Prostate gland (tissue), 2 donors: Measurements from ENCODE around the gene MPPED2. TPM values are rescaled to one million over a fixed set of nuclear protein-coding genes. Genes with fewer than 3 reads are reported as not detected.

Experiments used
- DNase-seq: peaks from one replicate; pipeline ENCODE4 v3.0.0-alpha.2; 2019; ENCODE audit warnings: low spot score
- H3K27ac ChIP-seq, 2 donors: fragments of 200-600 bp; sonication (generic); 2 replicates each; pipeline ENCODE4 v1.5.1; 2017 to 2019
- H3K27me3 ChIP-seq: fragments of 200-600 bp; sonication (generic); replicated peaks from 2 replicates; pipeline ENCODE4 v1.5.1; 2019; ENCODE audit not compliant: insufficient read depth
- H3K36me3 ChIP-seq, 2 donors: fragments of 200-600 bp; sonication (generic); 1 replicate in 1 of 2; 2 replicates in 1 of 2; pipeline versions ENCODE4 v1.5.1 to v1.8.1; 2017 to 2019
- H3K4me1 ChIP-seq: fragments of 200-600 bp; sonication (generic); replicated peaks from 2 replicates; pipeline ENCODE4 v1.5.1; 2019
- H3K4me3 ChIP-seq, 2 donors: fragments of 200-600 bp; sonication (generic); 2 replicates each; pipeline ENCODE4 v1.5.1; 2017 to 2019
- H3K9me3 ChIP-seq: fragments of 200-600 bp; sonication (generic); 2 replicates; pipeline ENCODE4 v1.5.1; 2017
- POLR2A ChIP-seq: fragments of 450-650 bp; IDR thresholded peaks from one replicate; pipeline ENCODE4 v1.6.1; 2016; ENCODE audit warnings: antibody characterized with exemption, mild to moderate bottlenecking
- POLR2AphosphoS5 ChIP-seq: sonication (generic); formaldehyde crosslinking; IDR thresholded peaks from one replicate; pipeline ENCODE4 v1.6.1; 2017; ENCODE audit warnings: antibody characterized with exemption
- WGBS: methylation state at CpG from one replicate; pipeline ENCODE4 v1.1.5; 2018; 5-methylcytosine and 5-hydroxymethylcytosine counted together
- intact Hi-C: fragments of 100-400 bp; cut with DNase I; formaldehyde crosslinking; loops from one replicate; pipeline ENCODE4 v1.14.2; 2022
- total RNA-seq, 2 donors: library from RNA; depleted of rRNA; stranded (reverse); fragments of >200 nt; gene quantifications; one replicate each; pipeline ENCODE4 v1.1.0, GENCODE V29; 2016
- TF ChIP-seq, protein P1 (sequence below), 4 experiments: fragments of 200-600 bp in 2 of 4; fragments of 450-650 bp in 2 of 4; sonication (generic) in 2 of 4; IDR thresholded peaks; 1 replicate in 3 of 4; 2 replicates in 1 of 4; pipeline ENCODE4 v1.5.1; 2016 to 2019; ENCODE audit warnings: antibody characterized with exemption in 4 of 4, mild to moderate bottlenecking in 2 of 4, moderate library complexity in 2 of 4

The MPPED2 gene
- total RNA-seq, 2 donors from 2014 or later = 28.4 to 34.9 TPM

DNA sequence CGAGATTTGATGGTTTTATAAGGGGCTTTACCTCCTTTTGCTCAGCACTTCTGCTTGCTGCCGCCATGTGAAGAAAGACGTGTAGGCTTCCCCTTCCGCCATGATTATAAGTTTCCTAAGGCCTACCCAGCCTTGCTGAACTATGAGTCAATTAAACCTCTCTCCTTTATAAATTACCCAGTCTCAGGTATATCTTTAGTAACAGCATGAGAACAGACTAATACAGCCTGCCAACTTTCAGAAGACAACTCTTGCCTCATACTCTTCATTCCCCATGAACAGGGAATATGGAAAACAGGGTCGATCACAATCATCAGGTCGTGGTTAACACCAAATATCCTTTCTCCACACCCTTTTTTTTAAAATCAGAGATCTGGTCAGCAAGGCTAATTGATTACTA is 83.0 kb downstream of the MPPED2 start:
- Histone ChIP-seq H3K36me3 (no peaks in the 10 kb centered on the region), H3K9me3 (no peaks in the 10 kb centered on the region), H3K4me1 (no peaks in the 10 kb centered on the region), H3K27ac (no peak overlapping the region), H3K27me3 (no peaks in the 10 kb centered on the region), H3K4me3 (no peak overlapping the region)
- WGBS = 90% methylated on average over 6 of the region's 6 CpGs
- TF ChIP-seq, protein P1, sequence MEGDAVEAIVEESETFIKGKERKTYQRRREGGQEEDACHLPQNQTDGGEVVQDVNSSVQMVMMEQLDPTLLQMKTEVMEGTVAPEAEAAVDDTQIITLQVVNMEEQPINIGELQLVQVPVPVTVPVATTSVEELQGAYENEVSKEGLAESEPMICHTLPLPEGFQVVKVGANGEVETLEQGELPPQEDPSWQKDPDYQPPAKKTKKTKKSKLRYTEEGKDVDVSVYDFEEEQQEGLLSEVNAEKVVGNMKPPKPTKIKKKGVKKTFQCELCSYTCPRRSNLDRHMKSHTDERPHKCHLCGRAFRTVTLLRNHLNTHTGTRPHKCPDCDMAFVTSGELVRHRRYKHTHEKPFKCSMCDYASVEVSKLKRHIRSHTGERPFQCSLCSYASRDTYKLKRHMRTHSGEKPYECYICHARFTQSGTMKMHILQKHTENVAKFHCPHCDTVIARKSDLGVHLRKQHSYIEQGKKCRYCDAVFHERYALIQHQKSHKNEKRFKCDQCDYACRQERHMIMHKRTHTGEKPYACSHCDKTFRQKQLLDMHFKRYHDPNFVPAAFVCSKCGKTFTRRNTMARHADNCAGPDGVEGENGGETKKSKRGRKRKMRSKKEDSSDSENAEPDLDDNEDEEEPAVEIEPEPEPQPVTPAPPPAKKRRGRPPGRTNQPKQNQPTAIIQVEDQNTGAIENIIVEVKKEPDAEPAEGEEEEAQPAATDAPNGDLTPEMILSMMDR (IDR thresholded peaks at IDR 0.05) = no peak
- TF ChIP-seq POLR2AphosphoS5 (no peak), POLR2A (no peak)
- no peak for DNase-seq
- intact Hi-C loops = no loop called here

DNA sequence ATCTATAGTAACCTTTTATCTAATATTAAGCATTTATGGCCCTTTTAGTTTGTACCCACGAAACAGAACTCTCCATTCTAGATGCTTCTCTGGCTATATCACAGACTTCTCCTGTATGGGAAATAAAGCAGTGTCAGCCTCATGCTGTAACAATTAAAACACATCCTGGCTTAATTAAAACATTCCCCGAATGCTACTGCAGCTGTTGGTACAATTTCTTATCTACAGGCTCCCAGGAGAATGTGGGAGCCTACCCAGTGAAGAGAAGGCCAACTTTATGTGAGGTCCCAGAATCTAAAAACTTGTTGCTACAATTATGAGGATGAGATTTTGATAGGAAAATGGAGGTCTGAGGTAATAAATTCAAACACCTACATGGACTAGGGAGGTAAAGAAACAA is 83.8 kb downstream of the MPPED2 start:
- H3K9me3 ChIP-seq = no peaks in the 10 kb centered on the region
- no peak overlapping the region for H3K27ac ChIP-seq
- 81% methylated on average over 2 of the region's 2 CpGs for WGBS
- TF ChIP-seq, protein P1 (IDR thresholded peaks at IDR 0.05) = no peak
- H3K27me3 ChIP-seq = no peaks in the 10 kb centered on the region
- intact Hi-C loops = no loop called here
- no peak for DNase-seq
- H3K4me1 ChIP-seq = no peaks in the 10 kb centered on the region
- no peak overlapping the region for H3K4me3 ChIP-seq
- no peaks in the 10 kb centered on the region for H3K36me3 ChIP-seq

DNA sequence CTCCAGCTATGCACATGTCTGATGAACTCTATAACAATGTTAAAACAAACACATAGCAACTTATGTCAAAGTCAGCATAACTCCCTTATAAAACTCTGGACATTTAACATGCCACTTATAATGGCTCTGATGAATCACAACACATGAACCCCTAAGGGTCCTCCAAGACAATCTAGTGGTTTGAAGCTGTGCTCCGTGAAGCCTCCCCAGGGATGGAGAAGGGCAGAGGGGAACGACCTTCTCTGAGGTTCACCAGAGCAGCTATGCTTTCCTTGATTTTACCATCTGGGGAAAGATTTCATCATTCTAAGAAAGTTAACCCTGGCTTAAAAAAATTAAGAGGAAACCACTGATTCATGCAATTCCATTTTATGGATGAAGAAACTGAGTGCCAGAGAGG is 84.4 kb downstream of the MPPED2 start:
- no peaks in the 10 kb centered on the region for H3K4me1 ChIP-seq
- H3K4me3 ChIP-seq = no peak overlapping the region
- H3K27me3 ChIP-seq = no peaks in the 10 kb centered on the region
- H3K36me3 ChIP-seq = no peaks in the 10 kb centered on the region
- H3K27ac ChIP-seq = no peak overlapping the region
- no peak for DNase-seq
- 97% methylated on average over 2 of the region's 2 CpGs for WGBS
- H3K9me3 ChIP-seq = no peaks in the 10 kb centered on the region
- TF ChIP-seq POLR2A (no peak), POLR2AphosphoS5 (no peak)
- TF ChIP-seq, protein P1 (IDR thresholded peaks at IDR 0.05) = no peak
- intact Hi-C loops = no loop called here

DNA sequence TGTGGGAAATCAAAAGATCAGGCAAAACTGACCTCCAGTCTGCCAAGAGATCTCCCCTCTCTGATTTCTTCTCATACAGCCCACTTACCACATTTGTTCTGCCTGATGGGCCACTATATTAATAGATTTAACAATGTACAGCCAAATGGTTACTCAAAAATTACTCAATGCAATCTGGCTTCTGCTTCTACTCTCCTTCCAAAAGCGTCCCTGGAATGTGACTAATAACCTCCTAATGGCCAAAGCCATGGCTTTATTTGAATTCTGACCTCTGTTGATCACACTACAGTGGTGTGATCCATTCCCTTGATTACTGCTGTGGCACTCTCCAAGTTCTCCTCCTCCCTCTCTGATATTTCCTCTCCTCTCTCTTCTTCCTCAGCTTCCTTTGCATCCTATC is 86.2 kb downstream of the MPPED2 start:
- intact Hi-C loops = no loop called here
- WGBS = 85% methylated on average over 1 of the region's 1 CpG
- H3K27ac ChIP-seq = no peak overlapping the region
- H3K9me3 ChIP-seq = no peaks in the 10 kb centered on the region
- H3K27me3 ChIP-seq = no peaks in the 10 kb centered on the region
- H3K4me1 ChIP-seq = no peaks in the 10 kb centered on the region
- no peaks in the 10 kb centered on the region for H3K36me3 ChIP-seq
- DNase-seq = no peak
- no peak overlapping the region for H3K4me3 ChIP-seq
- TF ChIP-seq, protein P1 (IDR thresholded peaks at IDR 0.05) = no peak
- no peak for TF ChIP-seq POLR2AphosphoS5
- no peak for TF ChIP-seq POLR2A

DNA sequence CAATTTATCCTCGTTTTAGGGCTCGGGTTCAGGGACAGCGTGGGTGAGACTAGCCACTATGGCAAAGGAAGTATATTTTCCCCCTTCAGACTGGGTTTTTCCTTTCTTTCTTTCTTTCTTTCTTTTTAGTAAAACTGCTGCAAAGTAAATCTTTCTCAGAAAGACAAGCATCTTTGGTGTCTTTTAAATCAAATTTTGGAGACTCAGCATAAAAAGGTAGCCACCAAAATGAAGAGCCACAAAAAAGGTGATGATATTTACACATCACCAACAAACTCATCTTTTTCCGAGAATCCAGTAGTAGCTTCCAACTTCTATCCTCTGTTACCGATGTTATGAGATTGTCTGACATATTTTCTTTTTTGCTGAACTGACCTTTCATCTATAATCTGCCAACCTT is 88.6 kb downstream of the MPPED2 start:
- intact Hi-C loops = no loop called here
- 76% methylated on average over 5 of the region's 5 CpGs for WGBS
- no peaks in the 10 kb centered on the region for H3K27me3 ChIP-seq
- no peak overlapping the region for H3K4me3 ChIP-seq
- TF ChIP-seq POLR2A (no peak), POLR2AphosphoS5 (no peak)
- TF ChIP-seq, protein P1 (IDR thresholded peaks at IDR 0.05) = no peak
- H3K9me3 ChIP-seq = no peaks in the 10 kb centered on the region
- H3K36me3 ChIP-seq = no peaks in the 10 kb centered on the region
- H3K27ac ChIP-seq = no peak overlapping the region
- H3K4me1 ChIP-seq = no peaks in the 10 kb centered on the region
- DNase-seq = no peak
